EL (cell line): Measurements from ENCODE around the gene TRAPPC3L.
"Not testable (repeated sequence)": the region's sequence is repeated elsewhere in the genome, so short reads cannot be mapped to it uniquely, and the experiment has no call there.

ENCODE experiments used
- DNase-seq: peaks from one replicate; pipeline ENCODE4 v3.0.0-alpha.2; 2016

Gene TRAPPC3L

GRCh38 chr6:116512734-116513133, 32.8 kb downstream of the TRAPPC3L start:
- no peak for DNase-seq

DNA sequence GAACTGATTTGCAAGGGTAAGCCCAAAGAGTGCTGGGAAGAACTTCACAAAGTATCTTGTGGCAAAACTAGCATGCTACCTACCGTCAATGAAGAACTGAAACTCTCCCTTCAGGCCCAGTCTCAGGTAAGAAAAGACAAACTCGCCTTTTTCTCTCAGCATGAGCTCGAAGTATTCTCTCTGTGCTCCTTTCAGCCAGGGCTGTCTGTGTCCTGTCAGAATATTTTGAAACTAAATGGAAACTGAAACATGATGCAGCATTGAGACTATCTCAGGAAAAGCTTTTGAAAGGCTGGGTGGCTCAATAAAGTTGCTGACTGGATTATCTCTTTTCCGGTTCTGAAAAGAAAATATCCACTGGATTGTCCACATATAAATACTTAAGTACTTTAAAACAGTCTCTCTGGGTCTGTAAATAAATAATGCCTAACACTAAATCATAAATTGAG, 33.3 kb downstream of the TRAPPC3L start:
- DNase-seq, result no peak

DNA sequence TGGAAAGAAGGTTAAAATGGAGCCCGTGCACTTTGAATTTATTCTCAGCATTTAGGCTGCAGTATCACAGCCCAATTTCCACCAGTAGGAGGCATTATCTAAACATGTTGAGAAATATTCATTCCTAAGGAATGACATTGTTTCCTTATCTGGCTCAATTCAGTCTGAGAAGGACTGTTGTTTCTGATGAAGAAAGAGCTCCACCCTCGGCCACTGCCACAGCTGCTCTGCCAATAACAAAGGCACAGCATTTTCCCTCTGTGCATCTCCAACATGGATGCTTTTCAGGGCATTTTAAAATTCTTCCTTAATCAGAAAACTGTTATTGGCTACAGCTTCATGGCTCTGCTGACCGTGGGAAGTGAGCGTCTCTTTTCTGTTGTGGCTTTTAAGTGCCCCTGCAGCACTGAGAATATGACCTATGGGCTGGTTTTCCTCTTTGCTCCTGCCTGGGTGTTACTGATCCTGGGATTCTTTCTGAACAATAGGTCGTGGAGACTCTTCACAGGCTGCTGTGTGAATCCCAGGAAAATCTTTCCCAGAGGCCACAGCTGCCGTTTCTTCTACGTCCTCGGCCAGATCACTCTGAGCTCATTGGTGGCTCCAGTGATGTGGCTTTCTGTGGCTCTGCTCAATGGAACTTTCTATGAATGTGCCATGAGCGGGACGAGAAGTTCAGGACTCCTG, 33.9 kb downstream of the TRAPPC3L start, which contains the start of gene CALHM5:
Gene CALHM5 (plus strand): TSS at position 216 of the 687 bp plus-strand sequence. CDS start 58 bp downstream, at position 274.
- peak; percentile 88 for DNase-seq

GRCh38 chr6:116508527-116508926, 37.0 kb downstream of the TRAPPC3L start:
- no peak for DNase-seq

GRCh38 chr6:116507324-116507723, 38.2 kb downstream of the TRAPPC3L start:
- peak; percentile 31 for DNase-seq

DNA sequence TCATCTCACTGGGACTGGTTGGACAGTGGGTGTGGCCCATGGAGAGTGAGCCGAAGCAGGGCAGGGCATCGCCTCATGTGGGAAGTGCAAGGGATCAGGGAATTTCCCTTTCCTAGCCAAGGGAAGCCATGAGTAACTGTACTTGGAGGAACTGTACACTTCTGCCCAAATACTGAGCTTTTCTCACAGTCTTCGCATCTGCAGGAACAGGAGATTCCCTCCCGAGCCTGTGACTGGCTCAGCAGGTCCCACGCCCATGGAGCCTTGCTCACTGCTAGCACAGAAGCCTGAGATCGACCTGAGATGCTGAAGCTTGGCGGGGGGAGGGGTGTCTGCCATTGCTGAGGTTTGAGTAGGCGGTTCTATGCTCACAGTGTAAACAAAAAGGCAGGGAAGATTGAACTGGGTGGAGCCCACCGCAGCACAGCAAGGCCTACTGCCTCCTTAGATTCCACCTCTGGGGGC, 44.5 kb downstream of the TRAPPC3L start:
- no peak for DNase-seq

GRCh38 chr6:116497113-116497676, 48.3 kb downstream of the TRAPPC3L start:
- no peak for DNase-seq

- not testable (repeated sequence) for DNase-seq
Measured at GRCh38 chr6:116495161-116495560, 50.3 kb downstream of the TRAPPC3L start.

GRCh38 chr6:116492331-116493067, 53.0 kb downstream of the TRAPPC3L start:
- no peak for DNase-seq

DNA sequence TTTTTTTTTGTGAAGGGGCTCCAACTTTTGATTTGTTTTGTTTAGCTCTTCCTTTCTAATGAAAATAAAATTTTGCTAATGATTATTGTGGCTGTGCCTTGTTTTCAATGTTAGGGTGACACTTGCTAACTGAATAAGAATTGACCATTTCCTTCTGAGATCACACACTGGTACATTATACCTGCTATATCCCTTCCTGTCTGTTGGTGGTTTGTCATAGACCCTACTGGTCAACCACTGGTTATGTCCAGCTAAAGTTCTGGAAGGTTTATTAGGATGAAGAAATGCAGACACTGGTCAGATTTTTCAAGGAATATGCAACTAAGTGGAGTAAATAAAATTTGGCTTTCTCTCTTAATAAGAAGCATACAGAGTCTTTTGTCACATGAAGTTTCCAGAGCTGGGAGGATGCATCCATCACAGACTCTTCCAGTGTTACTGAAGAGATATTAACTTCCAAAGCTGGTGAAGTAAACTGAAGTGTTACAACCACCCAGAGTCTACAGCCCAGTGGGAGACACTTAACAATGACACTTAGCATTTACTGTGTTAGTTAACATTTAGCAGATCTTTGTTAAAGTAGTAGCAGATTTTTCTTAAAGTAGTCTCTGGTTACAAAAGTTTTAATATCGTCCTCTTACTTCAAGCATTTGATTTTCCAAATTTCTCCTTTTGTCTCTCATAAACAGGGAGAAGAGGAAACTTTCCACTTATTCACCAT, 53.7 kb downstream of the TRAPPC3L start:
- DNase-seq, result no peak

- DNase-seq, result no peak
Measured at GRCh38 chr6:116485559-116486184, 59.8 kb downstream of the TRAPPC3L start.

DNA sequence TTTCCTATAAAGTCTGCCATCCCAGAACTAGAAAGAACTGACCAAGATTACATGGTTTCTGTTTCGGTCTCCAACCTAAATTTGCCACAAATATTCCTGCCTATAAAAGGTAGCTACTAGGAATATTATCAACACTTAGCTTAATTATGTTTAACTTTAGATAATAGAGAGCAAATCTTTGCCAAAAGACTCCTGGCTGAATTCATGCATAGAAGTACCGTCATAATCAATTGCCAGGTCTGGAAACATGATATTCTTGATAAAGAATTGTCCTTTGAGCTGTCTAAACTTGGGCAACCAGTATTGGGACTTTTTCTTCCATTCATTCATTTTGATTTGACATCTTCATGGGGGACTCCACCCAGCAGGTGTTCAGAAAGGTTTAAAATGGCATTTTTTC, 61.9 kb downstream of the TRAPPC3L start:
- DNase-seq, result no peak

DNA sequence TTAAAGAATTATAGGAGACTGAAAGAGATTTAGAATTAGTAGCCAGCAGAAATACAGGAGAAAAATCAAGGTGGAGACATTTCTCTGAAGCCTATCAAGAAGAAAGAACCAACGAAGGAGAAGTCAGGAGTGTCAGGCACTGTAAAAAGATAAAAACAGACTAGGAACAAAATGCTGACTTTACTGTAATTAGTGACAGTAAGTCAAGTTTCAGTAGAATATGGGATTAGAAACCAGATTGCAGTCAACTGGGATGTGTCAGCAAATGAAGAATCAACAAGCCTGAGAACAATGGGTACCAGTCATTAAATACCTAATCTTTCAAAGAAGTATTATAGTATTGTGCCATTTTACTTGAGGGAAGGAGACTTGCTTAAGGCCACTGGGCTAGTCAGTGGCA, 62.7 kb downstream of the TRAPPC3L start:
- DNase-seq, result no peak

- DNase-seq, result peak; percentile 36
Measured at GRCh38 chr6:116476002-116476678, 69.3 kb downstream of the TRAPPC3L start.

GRCh38 chr6:116475141-116475540, 70.3 kb downstream of the TRAPPC3L start:
- no peak for DNase-seq

DNA sequence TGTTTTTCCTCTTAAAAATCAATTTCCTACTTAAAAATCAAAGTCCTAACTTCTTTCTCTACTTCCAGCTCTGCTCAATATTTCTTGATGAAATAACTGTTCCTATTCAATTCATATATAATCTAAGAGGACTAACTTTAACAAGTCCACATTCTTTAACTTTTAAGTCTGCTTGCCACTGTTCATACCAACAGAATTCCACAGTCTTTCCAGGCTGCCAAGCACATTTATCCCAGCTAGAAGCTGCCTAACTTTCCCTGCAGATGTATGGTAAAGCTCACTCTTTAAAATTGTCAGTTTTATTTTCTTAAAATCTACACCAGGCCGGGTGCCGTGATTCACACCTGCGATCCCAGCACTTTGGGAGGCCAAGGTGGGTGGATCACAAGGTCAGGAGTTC, 72.8 kb downstream of the TRAPPC3L start:
- DNase-seq, result no peak

- DNase-seq, result no peak
Measured at GRCh38 chr6:116471531-116471930, 74.0 kb downstream of the TRAPPC3L start.

DNA sequence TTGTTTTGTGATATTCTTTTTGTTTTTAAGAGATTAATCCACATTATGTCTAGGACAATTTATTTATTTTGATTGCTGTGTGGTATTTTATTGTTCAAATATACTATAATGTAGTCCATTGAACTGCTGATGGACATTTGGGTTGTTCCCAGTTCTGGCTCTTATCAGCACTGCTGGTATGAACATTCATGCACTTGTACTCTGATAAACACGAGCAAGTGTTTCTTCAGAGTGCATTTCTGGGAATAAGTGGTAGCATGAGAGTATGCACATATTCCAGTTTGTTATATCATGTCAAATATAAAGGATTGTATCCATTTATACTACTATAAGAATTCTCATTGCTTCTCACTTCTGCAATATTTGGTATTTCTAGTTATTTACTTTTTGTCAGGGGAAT, 77.2 kb downstream of the TRAPPC3L start:
- no peak for DNase-seq

DNA sequence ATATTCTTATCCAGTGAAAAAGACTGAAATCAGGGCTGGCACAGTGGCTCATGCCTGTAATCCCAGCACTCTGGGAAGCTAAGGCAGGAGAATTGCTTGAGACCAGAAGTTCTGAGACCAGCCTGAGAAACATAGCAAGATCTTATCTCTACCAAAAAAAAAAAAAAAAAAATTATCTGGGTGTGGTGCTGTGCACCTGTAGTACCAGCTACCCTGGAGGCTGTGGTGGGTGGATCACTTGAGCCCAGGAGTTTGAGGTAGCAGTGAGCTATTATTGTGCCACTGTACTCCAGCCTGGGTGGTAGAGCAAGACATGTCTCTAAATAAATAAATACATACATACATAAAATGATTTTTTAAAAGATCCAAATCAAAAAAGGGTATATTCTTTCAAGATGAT, 78.0 kb downstream of the TRAPPC3L start:
- DNase-seq, result no peak

GRCh38 chr6:116467096-116467495, 78.4 kb downstream of the TRAPPC3L start:
- DNase-seq, result no peak

- no peak for DNase-seq
Measured at GRCh38 chr6:116465246-116465645, 80.2 kb downstream of the TRAPPC3L start.

DNA sequence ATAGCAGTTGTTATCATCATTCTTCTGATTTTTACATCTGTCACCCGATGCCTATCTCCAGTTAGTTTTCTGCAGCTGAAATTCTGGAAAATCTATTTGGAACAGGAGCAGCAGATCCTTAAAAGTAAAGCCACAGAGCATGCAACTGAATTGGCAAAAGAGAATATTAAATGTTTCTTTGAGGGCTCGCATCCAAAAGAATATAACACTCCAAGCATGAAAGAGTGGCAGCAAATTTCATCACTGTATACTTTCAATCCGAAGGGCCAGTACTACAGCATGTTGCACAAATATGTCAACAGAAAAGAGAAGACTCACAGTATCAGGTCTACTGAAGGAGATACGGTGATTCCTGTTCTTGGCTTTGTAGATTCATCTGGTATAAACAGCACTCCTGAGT, 82.2 kb downstream of the TRAPPC3L start:
- no peak for DNase-seq
